ENCODE measurements around the gene ARHGAP19. TPM values are rescaled to one million over a fixed set of nuclear protein-coding genes. Genes with fewer than 3 reads are reported as not detected.

Gene ARHGAP19
- total and polyA plus RNA-seq, 9 of the 15 experiments (the other 6 are each of a cell fraction or from before 2014, with no cell fraction given) = 14.8 to 49.5 (median 26.8) TPM

DNA sequence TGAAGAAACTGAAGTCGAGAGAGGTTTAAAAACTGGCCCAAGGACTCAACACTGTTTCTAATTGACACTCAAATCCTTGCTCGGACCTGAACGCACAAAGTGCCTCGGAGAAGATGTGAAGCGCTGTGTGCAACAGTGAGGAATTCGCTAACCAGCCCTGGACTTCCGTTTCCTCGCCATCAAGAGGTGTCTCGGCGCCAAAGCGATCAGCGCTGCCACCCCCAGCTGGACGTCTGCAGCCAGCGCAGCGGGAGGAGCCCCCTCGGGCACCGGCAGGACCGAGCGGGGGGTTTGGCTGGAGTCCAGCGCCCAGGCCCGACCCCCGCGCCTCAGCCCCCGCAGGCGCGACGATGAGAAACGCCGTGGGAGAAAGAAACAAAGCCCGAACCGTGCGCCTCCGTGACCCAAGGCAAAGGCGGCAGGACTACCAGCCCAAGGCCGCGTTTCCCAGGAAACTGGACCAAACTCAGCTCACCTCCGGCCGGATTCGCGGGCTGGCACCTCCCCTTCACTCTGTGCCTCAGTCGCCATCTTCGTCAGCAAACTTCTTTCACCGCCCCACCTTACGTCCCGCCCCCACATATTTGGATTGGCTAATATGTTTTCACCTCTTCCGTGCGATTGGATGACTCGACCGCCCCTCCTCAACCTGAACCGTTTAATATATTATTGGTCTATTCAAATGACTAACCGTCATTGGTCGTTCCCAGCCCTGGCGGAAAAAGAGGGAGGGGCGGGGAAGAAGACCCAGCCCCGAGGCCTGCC lies at the start of gene ARHGAP19 (continued):
- TF ChIP-seq CEBPG (CRISPR knock-in tag; IDR thresholded peaks at IDR 0.05) (no peak), CEBPG (tag; conservative IDR thresholded peaks at IDR 0.05 in 1 of 2, IDR thresholded peaks at IDR 0.05 in 1 of 2) (peak in 1 of 2 experiments; percentile 36; a peak in 1 of 4 replicates), LARP7 (IDR thresholded peaks at IDR 0.05) (no peak), TEAD1 (CRISPR knock-in tag; IDR thresholded peaks at IDR 0.05) (0 out of 4 replicates have a peak, but pooled peaks of 1 of the 2 experiments have one; percentile 34), POLR2B (IDR thresholded peaks at IDR 0.05; ENCODE audit: low read depth, partially characterized antibody) (peak; percentile 66), SMARCC2 (IDR thresholded peaks at IDR 0.05; ENCODE audit: low read depth) (no peak), CHD1 (IDR thresholded peaks at IDR 0.05; ENCODE audit: low read length) (peak; percentile 55), NRF1 (conservative IDR thresholded peaks at IDR 0.05 in 1 of 2, IDR thresholded peaks at IDR 0.05 in 1 of 2) (peak; percentile 45 to 61), MBD1 (CRISPR knock-in tag; IDR thresholded peaks at IDR 0.05) (no peak), CREM (IDR thresholded peaks at IDR 0.05; ENCODE audit: low read depth) (peak; percentile 71), ZNF12 (CRISPR knock-in tag; IDR thresholded peaks at IDR 0.05) (no peak), CTCFL (IDR thresholded peaks at IDR 0.05; ENCODE audit: borderline replicate concordance, insufficient read depth, low read depth, low read length, poor library complexity, severe bottlenecking) (no peak), ZFP36 (IDR thresholded peaks at IDR 0.05; ENCODE audit: low read depth, low read length, partially characterized antibody) (no peak), TAF9B (IDR thresholded peaks at IDR 0.05; ENCODE audit: partially characterized antibody) (peak; percentile 78), EZH2 (IDR thresholded peaks at IDR 0.05; ENCODE audit: borderline replicate concordance, low read depth, low read length) (no peak), ZNF3 (CRISPR knock-in tag; IDR thresholded peaks at IDR 0.05) (no peak), SREBF1 (IDR thresholded peaks at IDR 0.05; ENCODE audit: borderline replicate concordance, low read depth, low read length) (no peak)
- TF ChIP-seq, protein P1, sequence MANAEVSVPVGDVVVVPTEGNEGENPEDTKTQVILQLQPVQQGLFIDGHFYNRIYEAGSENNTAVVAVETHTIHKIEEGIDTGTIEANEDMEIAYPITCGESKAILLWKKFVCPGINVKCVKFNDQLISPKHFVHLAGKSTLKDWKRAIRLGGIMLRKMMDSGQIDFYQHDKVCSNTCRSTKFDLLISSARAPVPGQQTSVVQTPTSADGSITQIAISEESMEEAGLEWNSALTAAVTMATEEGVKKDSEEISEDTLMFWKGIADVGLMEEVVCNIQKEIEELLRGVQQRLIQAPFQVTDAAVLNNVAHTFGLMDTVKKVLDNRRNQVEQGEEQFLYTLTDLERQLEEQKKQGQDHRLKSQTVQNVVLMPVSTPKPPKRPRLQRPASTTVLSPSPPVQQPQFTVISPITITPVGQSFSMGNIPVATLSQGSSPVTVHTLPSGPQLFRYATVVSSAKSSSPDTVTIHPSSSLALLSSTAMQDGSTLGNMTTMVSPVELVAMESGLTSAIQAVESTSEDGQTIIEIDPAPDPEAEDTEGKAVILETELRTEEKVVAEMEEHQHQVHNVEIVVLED (CRISPR knock-in tag; IDR thresholded peaks at IDR 0.05) = no peak
- TF ChIP-seq, protein P2, sequence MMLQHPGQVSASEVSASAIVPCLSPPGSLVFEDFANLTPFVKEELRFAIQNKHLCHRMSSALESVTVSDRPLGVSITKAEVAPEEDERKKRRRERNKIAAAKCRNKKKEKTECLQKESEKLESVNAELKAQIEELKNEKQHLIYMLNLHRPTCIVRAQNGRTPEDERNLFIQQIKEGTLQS (IDR thresholded peaks at IDR 0.05) = no peak
- TF ChIP-seq, protein P2 (CRISPR knock-in tag; conservative IDR thresholded peaks at IDR 0.05) = no peak
- TF ChIP-seq, protein P3, sequence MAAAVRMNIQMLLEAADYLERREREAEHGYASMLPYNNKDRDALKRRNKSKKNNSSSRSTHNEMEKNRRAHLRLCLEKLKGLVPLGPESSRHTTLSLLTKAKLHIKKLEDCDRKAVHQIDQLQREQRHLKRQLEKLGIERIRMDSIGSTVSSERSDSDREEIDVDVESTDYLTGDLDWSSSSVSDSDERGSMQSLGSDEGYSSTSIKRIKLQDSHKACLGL (CRISPR knock-in tag; IDR thresholded peaks at IDR 0.05; ENCODE audit: borderline replicate concordance, poor library complexity, severe bottlenecking) = no peak

Data from K562 (cell line).